Memory B cell (primary cell): ENCODE measurements around the gene SSX2IP.
"Not testable (repeated sequence)": the region's sequence is repeated elsewhere in the genome, so short reads cannot be mapped to it uniquely, and the experiment has no call there.

Experiments
- ATAC-seq: fragments of 150-1000 bp; cut with Tn5 transposase; 2 replicates; pipeline ENCODE4 v1.10.0; 2021; ENCODE audit warnings: low read depth, mild to moderate bottlenecking, moderate library complexity
- DNase-seq, 2 donors: peaks; one replicate each; pipeline ENCODE4 v3.0.0; 2022; ENCODE audit warnings: low spot score in 2 of 2
- H3K27ac Mint-ChIP-seq: one replicate; pipeline ENCODE4 v1.8.0; 2022; ENCODE audit warnings: mild to moderate bottlenecking, moderate library complexity, mixed read lengths
- H3K27me3 Mint-ChIP-seq: one replicate; pipeline ENCODE4 v1.8.0; 2022; ENCODE audit warnings: mixed read lengths
- H3K36me3 Mint-ChIP-seq: one replicate; pipeline ENCODE4 v1.8.0; 2022; ENCODE audit warnings: mild to moderate bottlenecking, mixed read lengths
- H3K4me1 Mint-ChIP-seq: one replicate; pipeline ENCODE4 v1.8.0; 2022; ENCODE audit warnings: mixed read lengths
- H3K4me3 Mint-ChIP-seq: one replicate; pipeline ENCODE4 v1.8.0; 2022; ENCODE audit warnings: mild to moderate bottlenecking, moderate library complexity, mixed read lengths
- H3K9me3 Mint-ChIP-seq: one replicate; pipeline ENCODE4 v1.8.0; 2022; ENCODE audit warnings: mixed read lengths

SSX2IP gene

GRCh38 chr1:84677415-84678099 lies 12.7 kb downstream of the SSX2IP start:
- Mint-ChIP-seq H3K4me1 (peaks cover 2% of the 10 kb centered on the region), H3K36me3 (peaks cover 2% of the 10 kb centered on the region), H3K27me3 (no peaks in the 10 kb centered on the region), H3K4me3 (no peak overlapping the region), H3K9me3 (no peaks in the 10 kb centered on the region), H3K27ac (no peak overlapping the region)
- DNase-seq: no peak
- no peak for ATAC-seq

GRCh38 chr1:84675631-84676030 lies 14.6 kb downstream of the SSX2IP start:
- no peak overlapping the region for H3K27ac Mint-ChIP-seq
- H3K4me1 Mint-ChIP-seq: peaks cover 2% of the 10 kb centered on the region
- H3K4me3 Mint-ChIP-seq: no peak overlapping the region
- no peak for DNase-seq
- H3K27me3 Mint-ChIP-seq: no peaks in the 10 kb centered on the region
- no peaks in the 10 kb centered on the region for H3K9me3 Mint-ChIP-seq
- H3K36me3 Mint-ChIP-seq: peaks cover 2% of the 10 kb centered on the region
- no peak for ATAC-seq

- H3K27ac Mint-ChIP-seq: no peak overlapping the region
- no peaks in the 10 kb centered on the region for H3K9me3 Mint-ChIP-seq
- H3K4me1 Mint-ChIP-seq: peaks cover 2% of the 10 kb centered on the region
- no peak for DNase-seq
- no peak for ATAC-seq
- H3K36me3 Mint-ChIP-seq: peaks cover 2% of the 10 kb centered on the region
- H3K27me3 Mint-ChIP-seq: no peaks in the 10 kb centered on the region
- no peak overlapping the region for H3K4me3 Mint-ChIP-seq
Observed at GRCh38 chr1:84675106-84675505, 15.2 kb downstream of the SSX2IP start.

- no peak overlapping the region for H3K27ac Mint-ChIP-seq
- H3K36me3 Mint-ChIP-seq: peaks cover 3% of the 10 kb centered on the region
- H3K4me1 Mint-ChIP-seq: peaks cover 2% of the 10 kb centered on the region
- no peak overlapping the region for H3K4me3 Mint-ChIP-seq
- H3K9me3 Mint-ChIP-seq: no peaks in the 10 kb centered on the region
- no peaks in the 10 kb centered on the region for H3K27me3 Mint-ChIP-seq
- ATAC-seq (no peak), DNase-seq (no peak)
Observed at GRCh38 chr1:84674705-84675104, 15.6 kb downstream of the SSX2IP start.

GRCh38 chr1:84674021-84674420 lies 16.2 kb downstream of the SSX2IP start:
- Mint-ChIP-seq H3K27ac (no peak overlapping the region), H3K9me3 (no peaks in the 10 kb centered on the region), H3K36me3 (peaks cover 4% of the 10 kb centered on the region), H3K4me1 (peaks cover 2% of the 10 kb centered on the region), H3K27me3 (no peaks in the 10 kb centered on the region), H3K4me3 (no peak overlapping the region)
- ATAC-seq (no peak), DNase-seq (no peak)

- H3K4me3 Mint-ChIP-seq: no peak overlapping the region
- ATAC-seq (no peak), DNase-seq (no peak)
- peaks cover 2% of the 10 kb centered on the region for H3K4me1 Mint-ChIP-seq
- H3K27me3 Mint-ChIP-seq: no peaks in the 10 kb centered on the region
- H3K27ac Mint-ChIP-seq: no peak overlapping the region
- H3K36me3 Mint-ChIP-seq: peaks cover 3% of the 10 kb centered on the region
- no peaks in the 10 kb centered on the region for H3K9me3 Mint-ChIP-seq
Observed at GRCh38 chr1:84672080-84672854, 18.0 kb downstream of the SSX2IP start.

GRCh38 chr1:84669831-84670230 lies 20.4 kb downstream of the SSX2IP start:
- H3K27ac Mint-ChIP-seq: no peak overlapping the region
- no peak overlapping the region for H3K4me3 Mint-ChIP-seq
- H3K27me3 Mint-ChIP-seq: no peaks in the 10 kb centered on the region
- no peak for DNase-seq
- no peak for ATAC-seq
- peaks cover 2% of the 10 kb centered on the region for H3K36me3 Mint-ChIP-seq
- H3K4me1 Mint-ChIP-seq: peaks cover 2% of the 10 kb centered on the region
- no peaks in the 10 kb centered on the region for H3K9me3 Mint-ChIP-seq

- no peaks in the 10 kb centered on the region for H3K9me3 Mint-ChIP-seq
- H3K4me3 Mint-ChIP-seq: no peak overlapping the region
- DNase-seq (no peak), ATAC-seq (no peak)
- no peaks in the 10 kb centered on the region for H3K4me1 Mint-ChIP-seq
- H3K36me3 Mint-ChIP-seq: peaks cover 2% of the 10 kb centered on the region
- no peaks in the 10 kb centered on the region for H3K27me3 Mint-ChIP-seq
- no peak overlapping the region for H3K27ac Mint-ChIP-seq
Observed at GRCh38 chr1:84668185-84668584, 22.1 kb downstream of the SSX2IP start.

- Mint-ChIP-seq H3K9me3 (no peaks in the 10 kb centered on the region), H3K27me3 (no peaks in the 10 kb centered on the region), H3K4me1 (no peaks in the 10 kb centered on the region), H3K27ac (no peak overlapping the region), H3K36me3 (peaks cover 2% of the 10 kb centered on the region), H3K4me3 (no peak overlapping the region)
- ATAC-seq (no peak), DNase-seq (no peak)
Observed at GRCh38 chr1:84665703-84666317, 24.5 kb downstream of the SSX2IP start.

- no peak overlapping the region for H3K4me3 Mint-ChIP-seq
- ATAC-seq (no peak), DNase-seq (no peak)
- no peak overlapping the region for H3K27ac Mint-ChIP-seq
- H3K9me3 Mint-ChIP-seq: no peaks in the 10 kb centered on the region
- H3K36me3 Mint-ChIP-seq: peaks cover 16% of the 10 kb centered on the region
- H3K4me1 Mint-ChIP-seq: no peaks in the 10 kb centered on the region
- H3K27me3 Mint-ChIP-seq: no peaks in the 10 kb centered on the region
Observed at GRCh38 chr1:84653130-84653677, 37.1 kb downstream of the SSX2IP start.

- Mint-ChIP-seq H3K4me1 (no peaks in the 10 kb centered on the region), H3K4me3 (no peak overlapping the region), H3K36me3 (peaks cover 4% of the 10 kb centered on the region), H3K27me3 (no peaks in the 10 kb centered on the region), H3K27ac (no peak overlapping the region), H3K9me3 (no peaks in the 10 kb centered on the region)
- DNase-seq (no peak), ATAC-seq (no peak)
Observed at GRCh38 chr1:84644472-84644871, 45.8 kb downstream of the SSX2IP start.

- no peak overlapping the region for H3K4me3 Mint-ChIP-seq
Observed at GRCh38 chr1:84643183-84643582, 47.1 kb downstream of the SSX2IP start.

GRCh38 chr1:84642774-84643173 lies 47.5 kb downstream of the SSX2IP start:
- Mint-ChIP-seq H3K4me3 (no peak overlapping the region), H3K36me3 (no peaks in the 10 kb centered on the region), H3K27me3 (peaks cover 1% of the 10 kb centered on the region), H3K27ac (no peak overlapping the region), H3K4me1 (no peaks in the 10 kb centered on the region), H3K9me3 (no peaks in the 10 kb centered on the region)
- no peak for DNase-seq
- no peak for ATAC-seq

More at GRCh38 chr1:84643183-84643582, 47.1 kb downstream of the SSX2IP start:
- ATAC-seq (no peak), DNase-seq (no peak)
- no peaks in the 10 kb centered on the region for H3K4me1 Mint-ChIP-seq
- no peaks in the 10 kb centered on the region for H3K9me3 Mint-ChIP-seq
- peaks cover 1% of the 10 kb centered on the region for H3K27me3 Mint-ChIP-seq
- no peak overlapping the region for H3K27ac Mint-ChIP-seq
- no peaks in the 10 kb centered on the region for H3K36me3 Mint-ChIP-seq

GRCh38 chr1:84639731-84640130 lies 50.5 kb downstream of the SSX2IP start:
- H3K27me3 Mint-ChIP-seq, H3K9me3 Mint-ChIP-seq, DNase-seq, ATAC-seq, H3K4me3 Mint-ChIP-seq, H3K27ac Mint-ChIP-seq, H3K36me3 Mint-ChIP-seq, H3K4me1 Mint-ChIP-seq: not testable (repeated sequence)
